Stimulated activated CD4-positive, alpha-beta T cell treated with anti-CD3 and anti-CD28 coated beads, Interleukin-12 subunit alpha, Interleukin-12 subunit beta, amount 100 ng/mL, for 4 hours (primary cell): ENCODE data around the gene PDGFRA.

ENCODE experiments used
- DNase-seq: peaks from one replicate; pipeline ENCODE4 v3.0.0-alpha.2; 2020

The PDGFRA gene

DNA sequence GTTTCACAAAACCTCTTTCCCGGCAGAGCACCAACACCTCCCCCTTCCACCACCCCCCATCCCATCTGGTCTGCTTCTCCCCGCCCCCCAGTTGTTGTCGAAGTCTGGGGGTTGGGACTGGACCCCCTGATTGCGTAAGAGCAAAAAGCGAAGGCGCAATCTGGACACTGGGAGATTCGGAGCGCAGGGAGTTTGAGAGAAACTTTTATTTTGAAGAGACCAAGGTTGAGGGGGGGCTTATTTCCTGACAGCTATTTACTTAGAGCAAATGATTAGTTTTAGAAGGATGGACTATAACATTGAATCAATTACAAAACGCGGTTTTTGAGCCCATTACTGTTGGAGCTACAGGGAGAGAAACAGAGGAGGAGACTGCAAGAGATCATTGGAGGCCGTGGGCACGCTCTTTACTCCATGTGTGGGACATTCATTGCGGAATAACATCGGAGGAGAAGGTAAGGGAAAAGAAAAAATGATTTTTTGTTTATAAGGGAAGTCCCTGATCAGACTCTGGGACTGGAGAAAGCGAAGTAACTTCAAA lies at the start of gene PDGFRA:
TSS of gene PDGFRA (plus strand) at position 333 of the 541 bp plus-strand sequence. CDS start 29,476 bp downstream, outside the sequence.
- DNase-seq = no peak

GRCh38 chr4:54184581-54184980 lies 44.5 kb upstream of the PDGFRA start:
- no peak for DNase-seq

- DNase-seq = no peak
Observed at GRCh38 chr4:54185044-54185780, 43.9 kb upstream of the PDGFRA start.

GRCh38 chr4:54185866-54186265 lies 43.2 kb upstream of the PDGFRA start:
- no peak for DNase-seq

- no peak for DNase-seq
Observed at GRCh38 chr4:54186371-54186770, 42.7 kb upstream of the PDGFRA start.

- DNase-seq = no peak
Observed at GRCh38 chr4:54187148-54187547, 41.9 kb upstream of the PDGFRA start.

- DNase-seq = no peak
Observed at GRCh38 chr4:54189140-54189539, 40.0 kb upstream of the PDGFRA start.

GRCh38 chr4:54192811-54193210 lies 36.3 kb upstream of the PDGFRA start:
- no peak for DNase-seq

DNA sequence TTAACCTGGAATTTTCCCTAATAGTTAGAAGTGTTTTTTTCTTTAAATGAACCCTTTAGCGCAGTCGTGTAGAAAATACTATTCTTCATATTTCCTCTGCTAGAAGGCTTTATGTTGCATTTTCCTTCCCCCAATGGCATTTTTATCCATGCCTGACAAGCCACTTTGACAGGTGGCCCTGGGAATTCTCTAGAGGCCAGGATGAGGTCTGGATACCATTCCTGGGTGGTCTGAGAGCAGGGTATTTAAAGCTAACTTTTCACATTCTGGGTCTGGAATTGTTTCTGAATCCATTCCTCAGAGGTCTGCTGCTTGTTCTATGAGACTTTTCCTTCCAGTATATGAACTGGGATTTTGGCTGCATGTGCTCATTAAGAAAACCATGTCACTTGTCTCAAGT lies 31.2 kb upstream of the PDGFRA start:
- DNase-seq = no peak

GRCh38 chr4:54199919-54200318 lies 29.2 kb upstream of the PDGFRA start:
- DNase-seq = no peak

- DNase-seq = no peak
Observed at GRCh38 chr4:54209617-54210016, 19.5 kb upstream of the PDGFRA start.

DNA sequence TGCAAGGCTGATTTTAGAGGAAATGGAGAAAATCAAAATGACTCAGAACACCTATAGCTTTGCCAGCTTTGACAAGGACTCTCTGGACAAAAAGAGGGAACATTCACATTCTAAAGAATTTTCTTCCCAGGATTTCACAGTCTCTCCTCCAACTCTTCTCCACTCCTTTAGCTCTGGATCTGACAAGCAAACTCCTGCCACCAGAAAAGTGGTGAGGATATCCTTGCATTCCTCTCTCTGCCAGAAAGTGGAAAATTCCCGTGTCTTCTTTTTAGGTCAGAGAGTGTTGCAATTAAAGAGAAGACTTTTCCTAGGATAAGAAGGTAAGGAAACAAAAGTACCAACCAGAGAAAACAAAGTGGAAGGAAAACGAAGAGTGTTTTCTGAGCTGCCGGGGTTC lies 16.1 kb upstream of the PDGFRA start:
- DNase-seq = no peak

GRCh38 chr4:54213761-54214160 lies 15.3 kb upstream of the PDGFRA start:
- no peak for DNase-seq

GRCh38 chr4:54215379-54216077 lies 13.6 kb upstream of the PDGFRA start:
- DNase-seq = no peak

DNA sequence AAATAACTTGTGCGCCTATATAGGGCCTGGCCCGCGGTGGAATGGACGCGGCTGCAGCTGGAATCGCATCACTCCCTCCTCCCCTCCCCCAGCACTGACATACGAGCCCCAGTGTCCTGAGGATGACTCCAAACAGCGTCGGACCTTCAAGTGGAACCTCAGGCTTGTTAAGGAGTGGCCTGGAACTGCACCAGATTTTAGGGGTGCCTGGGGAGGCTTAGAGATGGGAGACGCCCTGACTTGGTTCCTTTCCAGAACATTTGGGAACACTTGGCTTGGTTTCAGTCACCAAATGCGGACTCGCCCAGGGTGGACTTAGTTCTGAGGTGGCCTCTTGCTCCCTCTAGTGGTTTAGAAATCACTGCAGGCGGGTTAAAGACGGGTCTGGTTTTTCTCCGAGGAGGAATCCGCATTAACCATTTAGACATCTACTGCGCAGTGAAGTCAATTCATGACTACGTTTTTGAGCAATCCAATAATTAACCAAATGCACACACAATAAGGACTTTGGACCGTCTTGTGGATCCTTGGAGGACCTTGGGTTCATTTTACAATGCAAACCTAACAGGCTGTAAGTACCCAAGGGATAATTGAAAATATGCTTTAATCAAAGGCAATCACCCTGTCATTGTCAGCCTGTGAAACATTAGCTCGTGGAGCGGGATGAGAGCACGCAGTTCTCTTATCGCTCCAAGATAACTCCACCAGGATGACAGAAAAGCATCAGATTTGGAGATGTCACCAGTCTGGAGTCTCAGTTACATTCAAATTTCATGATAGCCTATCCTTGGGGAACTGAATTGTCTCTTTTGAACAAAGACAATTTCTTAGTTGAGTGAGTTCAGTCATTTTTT lies 11.2 kb upstream of the PDGFRA start:
- peak; percentile 32 for DNase-seq

DNA sequence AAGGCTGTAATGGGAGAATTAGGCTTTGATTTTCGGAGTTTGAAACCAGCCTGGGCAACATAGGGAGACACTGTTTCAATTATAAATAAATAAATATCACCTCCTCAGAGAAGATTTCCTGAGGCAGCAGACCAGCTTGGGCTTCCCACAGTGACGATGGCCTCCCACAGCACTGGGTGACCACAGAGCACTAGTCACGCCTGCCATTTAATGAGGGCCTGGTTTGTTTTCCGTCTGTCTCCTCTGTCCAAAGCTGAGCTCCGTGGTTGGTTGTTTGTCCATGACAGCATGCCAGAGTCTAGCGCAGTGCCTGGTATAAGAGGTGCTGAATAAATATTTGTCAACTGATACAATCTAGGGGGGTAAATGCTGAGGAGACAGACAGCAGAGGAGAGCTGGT lies 10.4 kb upstream of the PDGFRA start:
- DNase-seq = no peak

- no peak for DNase-seq
Observed at GRCh38 chr4:54224996-54225597, 4.0 kb upstream of the PDGFRA start.

GRCh38 chr4:54225598-54226403 lies 3.3 kb upstream of the PDGFRA start:
- DNase-seq = no peak

- DNase-seq = no peak
Observed at GRCh38 chr4:54226404-54227255, 2.5 kb upstream of the PDGFRA start.

DNA sequence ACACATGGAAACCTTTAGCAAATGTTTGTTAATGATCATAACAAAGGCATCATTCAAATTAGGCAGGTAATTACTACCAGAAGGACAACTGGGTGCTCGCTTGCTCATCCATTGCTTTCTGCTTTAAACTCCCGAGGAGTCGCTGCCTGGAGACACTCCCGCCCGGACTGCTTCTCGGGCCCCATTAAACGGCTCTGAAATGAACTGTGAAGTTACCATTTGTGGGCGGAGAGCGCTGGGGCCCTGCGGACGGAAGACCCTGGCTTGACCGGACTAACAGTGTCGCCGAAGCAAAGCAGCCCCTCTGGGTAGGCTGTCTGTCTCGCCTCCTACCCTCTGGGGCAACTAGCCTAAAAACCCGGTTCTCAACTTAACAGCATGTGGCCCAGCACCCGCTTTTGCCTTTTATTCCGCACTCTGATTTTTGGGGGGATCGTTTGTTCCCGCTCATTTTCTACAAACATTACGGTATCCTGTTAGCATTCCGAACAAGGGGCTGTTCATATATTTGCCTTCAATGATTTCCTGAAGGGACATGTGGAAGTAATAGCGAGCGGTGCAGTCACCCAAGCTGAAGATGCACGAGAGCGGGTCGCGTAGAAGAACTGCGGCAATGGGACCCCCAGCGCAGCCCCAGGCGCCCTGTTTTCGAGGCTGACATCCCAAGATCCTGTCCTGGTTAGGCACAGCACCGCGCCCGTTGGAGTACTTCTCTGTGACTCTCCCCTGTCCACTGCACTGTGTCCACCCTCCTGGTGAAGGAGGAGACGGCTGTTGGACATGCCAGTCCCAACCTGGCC lies 1.6 kb upstream of the PDGFRA start:
- DNase-seq = no peak
